ENCODE results near the gene NOG. TPM values are rescaled to one million over a fixed set of nuclear protein-coding genes. Genes with fewer than 3 reads are reported as not detected.

NOG gene
- total and polyA plus RNA-seq, 2 experiments from 2014 or later, result 9.5 to 10.7 TPM

DNA sequence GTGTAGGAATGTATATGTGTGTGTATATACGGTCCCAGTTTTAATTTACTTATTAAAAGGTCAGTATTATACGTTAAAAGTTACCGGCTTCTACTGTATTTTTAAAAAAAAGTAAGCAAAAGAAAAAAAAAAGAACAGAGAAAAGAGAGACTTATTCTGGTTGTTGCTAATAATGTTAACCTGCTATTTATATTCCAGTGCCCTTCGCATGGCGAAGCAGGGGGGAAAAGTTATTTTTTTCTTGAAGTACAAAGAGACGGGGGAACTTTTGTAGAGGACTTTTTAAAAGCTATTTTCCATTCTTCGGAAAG lies 1.6 kb downstream of the NOG start:
- Histone ChIP-seq H3K4me2 (peak overlapping the region; percentile 99), H3K27ac (peak overlapping the region; percentile 85), H3K9me3 (ENCODE audit: low read depth) (no peaks in the 10 kb centered on the region), H3K27me3 (peaks cover 68% of the 10 kb centered on the region), H2AFZ (no peak overlapping the region), H3K79me2 (no peaks in the 10 kb centered on the region), H3K9me2 (replicated peaks; ENCODE audit: insufficient read depth) (no peaks in the 10 kb centered on the region), H3K36me3 (replicated peaks; ENCODE audit: insufficient read depth, low read depth) (no peaks in the 10 kb centered on the region), H3K4me3 (peak overlapping the region; percentile 52), H3K4me1 (ENCODE audit: insufficient read depth) (peaks cover 17% of the 10 kb centered on the region), H4K20me1 (ENCODE audit: insufficient read depth, poor library complexity, severe bottlenecking) (no peaks in the 10 kb centered on the region)
- WGBS (ENCODE audit: low lambda C conversion rate, missing lambda C conversion rate), result 12% methylated on average over 7 of the region's 7 CpGs
- DNase-seq (ENCODE audit: low spot score), result no peak
- TF ChIP-seq, protein P1, sequence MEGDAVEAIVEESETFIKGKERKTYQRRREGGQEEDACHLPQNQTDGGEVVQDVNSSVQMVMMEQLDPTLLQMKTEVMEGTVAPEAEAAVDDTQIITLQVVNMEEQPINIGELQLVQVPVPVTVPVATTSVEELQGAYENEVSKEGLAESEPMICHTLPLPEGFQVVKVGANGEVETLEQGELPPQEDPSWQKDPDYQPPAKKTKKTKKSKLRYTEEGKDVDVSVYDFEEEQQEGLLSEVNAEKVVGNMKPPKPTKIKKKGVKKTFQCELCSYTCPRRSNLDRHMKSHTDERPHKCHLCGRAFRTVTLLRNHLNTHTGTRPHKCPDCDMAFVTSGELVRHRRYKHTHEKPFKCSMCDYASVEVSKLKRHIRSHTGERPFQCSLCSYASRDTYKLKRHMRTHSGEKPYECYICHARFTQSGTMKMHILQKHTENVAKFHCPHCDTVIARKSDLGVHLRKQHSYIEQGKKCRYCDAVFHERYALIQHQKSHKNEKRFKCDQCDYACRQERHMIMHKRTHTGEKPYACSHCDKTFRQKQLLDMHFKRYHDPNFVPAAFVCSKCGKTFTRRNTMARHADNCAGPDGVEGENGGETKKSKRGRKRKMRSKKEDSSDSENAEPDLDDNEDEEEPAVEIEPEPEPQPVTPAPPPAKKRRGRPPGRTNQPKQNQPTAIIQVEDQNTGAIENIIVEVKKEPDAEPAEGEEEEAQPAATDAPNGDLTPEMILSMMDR (IDR thresholded peaks at IDR 0.05; ENCODE audit: poor library complexity), result no peak
- TF ChIP-seq EZH2 (IDR thresholded peaks at IDR 0.05; ENCODE audit: borderline replicate concordance) (peak; percentile 65), EZH2phosphoT487 (IDR thresholded peaks at IDR 0.05; ENCODE audit: low read depth, severe bottlenecking, unreplicated experiment) (peak; percentile 38)

DNA sequence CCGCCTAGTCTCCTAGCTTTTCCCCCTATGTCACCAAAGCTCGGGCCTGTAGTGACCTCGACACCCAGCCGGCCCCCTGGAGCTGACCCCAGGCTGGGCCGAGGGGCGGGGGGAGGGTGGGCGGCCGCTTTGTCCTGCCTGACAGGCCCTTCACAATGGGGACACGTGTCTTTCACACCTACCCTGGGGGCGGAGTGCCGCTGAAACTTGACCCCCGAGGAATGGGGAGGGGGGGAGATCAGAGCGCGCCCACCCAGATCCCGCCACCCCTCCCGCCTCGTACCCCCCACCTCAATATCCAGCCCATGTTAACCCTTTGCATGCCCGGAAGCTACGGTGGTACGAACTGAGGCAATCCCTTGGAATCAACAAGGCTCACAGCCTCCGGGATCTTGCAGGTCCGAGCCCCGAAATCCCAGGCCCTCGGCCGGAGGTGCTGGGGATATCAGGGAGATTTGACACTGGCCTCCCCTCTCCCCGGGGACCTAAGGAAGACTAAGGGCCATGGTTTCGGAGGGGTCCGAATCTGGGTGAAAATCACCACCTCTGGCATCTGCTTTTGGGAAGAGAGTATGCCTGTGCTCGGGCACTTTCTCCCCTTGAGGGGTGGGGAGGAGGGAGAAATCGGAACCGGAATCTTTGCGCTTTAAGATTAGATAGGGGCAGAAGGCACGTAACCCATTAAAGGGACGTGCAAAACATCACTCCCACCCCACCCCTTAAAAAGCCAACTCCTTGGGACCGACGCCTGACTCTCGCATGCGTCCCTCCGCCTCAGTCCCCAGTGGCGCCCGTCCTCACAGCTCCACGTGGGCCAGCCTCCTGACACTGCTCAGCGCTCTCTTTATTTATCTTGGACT lies 2.6 kb downstream of the NOG start:
- Histone ChIP-seq H3K36me3 (replicated peaks; ENCODE audit: insufficient read depth, low read depth) (no peaks in the 10 kb centered on the region), H4K20me1 (ENCODE audit: insufficient read depth, poor library complexity, severe bottlenecking) (no peaks in the 10 kb centered on the region), H3K4me3 (peak overlapping the region; percentile 17), H3K9me2 (replicated peaks; ENCODE audit: insufficient read depth) (no peaks in the 10 kb centered on the region), H3K79me2 (no peaks in the 10 kb centered on the region), H3K9me3 (ENCODE audit: low read depth) (no peaks in the 10 kb centered on the region), H3K4me2 (peak overlapping the region; percentile 99), H3K27me3 (peaks cover 60% of the 10 kb centered on the region), H3K4me1 (ENCODE audit: insufficient read depth) (peaks cover 17% of the 10 kb centered on the region), H2AFZ (peak overlapping the region; percentile 43), H3K27ac (peak overlapping the region; percentile 71)
- WGBS (ENCODE audit: low lambda C conversion rate, missing lambda C conversion rate), result 1% methylated on average over 25 of the region's 43 CpGs
- DNase-seq (ENCODE audit: low spot score), result peak; percentile 43
- TF ChIP-seq, protein P1 (IDR thresholded peaks at IDR 0.05; ENCODE audit: poor library complexity), result no peak
- peak; percentile 52 for TF ChIP-seq EZH2phosphoT487 (IDR thresholded peaks at IDR 0.05; ENCODE audit: low read depth, severe bottlenecking, unreplicated experiment)

- TF ChIP-seq EZH2 (IDR thresholded peaks at IDR 0.05; ENCODE audit: borderline replicate concordance) (peak; percentile 85), EZH2phosphoT487 (IDR thresholded peaks at IDR 0.05; ENCODE audit: low read depth, severe bottlenecking, unreplicated experiment) (no peak)
- H4K20me1 ChIP-seq (ENCODE audit: insufficient read depth, poor library complexity, severe bottlenecking), result no peaks in the 10 kb centered on the region
- H3K36me3 ChIP-seq (replicated peaks; ENCODE audit: insufficient read depth, low read depth), result no peaks in the 10 kb centered on the region
- H3K9me2 ChIP-seq (replicated peaks; ENCODE audit: insufficient read depth), result no peaks in the 10 kb centered on the region
- no peaks in the 10 kb centered on the region for H3K9me3 ChIP-seq (ENCODE audit: low read depth)
- H3K4me1 ChIP-seq (ENCODE audit: insufficient read depth), result peaks cover 17% of the 10 kb centered on the region
- peaks cover 54% of the 10 kb centered on the region for H3K27me3 ChIP-seq
- WGBS (ENCODE audit: low lambda C conversion rate, missing lambda C conversion rate), result under 1% methylated on average over 28 of the region's 40 CpGs
- H3K27ac ChIP-seq, result peak overlapping the region; percentile 44
- no peaks in the 10 kb centered on the region for H3K79me2 ChIP-seq
- no peak overlapping the region for H2AFZ ChIP-seq
- H3K4me2 ChIP-seq, result peak overlapping the region; percentile 99
- no peak for DNase-seq (ENCODE audit: low spot score)
- peak overlapping the region; percentile 5 for H3K4me3 ChIP-seq
These were observed 3.4 kb downstream of the NOG start for GRCh38 chr17:56596691-56597494.
